GM12892 (cell line): ENCODE measurements around the gene TROAP.

Experiments used
- POLR2A ChIP-seq: IDR thresholded peaks from 2 replicates; pipeline ENCODE4 v1.6.1; 2011; ENCODE audit warnings: low read depth, low read length, control low read depth
- POLR2AphosphoS5 ChIP-seq: IDR thresholded peaks from 2 replicates; pipeline ENCODE4 v1.6.1; 2011; ENCODE audit warnings: low read depth, low read length, control low read depth
- TAF1 ChIP-seq: IDR thresholded peaks from 2 replicates; pipeline ENCODE4 v1.6.1; 2011; ENCODE audit warnings: low read depth, mild to moderate bottlenecking, control low read depth, low read length, borderline replicate concordance

GRCh38 chr12:49325606-49326005 lies 2.6 kb downstream of the TROAP start:
- no peak for TF ChIP-seq TAF1
- no peak for TF ChIP-seq POLR2A
- TF ChIP-seq POLR2AphosphoS5: no peak
